Keratinocyte (primary cell): ENCODE data around the gene EVI5L. TPM values are rescaled to one million over a fixed set of nuclear protein-coding genes. Genes with fewer than 3 reads are reported as not detected.

ENCODE experiments used
- DNase-seq: peaks from one replicate; pipeline ENCODE4 v3.0.0-alpha.2; 2011; ENCODE audit warnings: low read depth, missing footprints, low spot score
- FAIRE-seq: peaks from 2 replicates; lab custom pipeline; 2011; peaks lifted over from hg19 to GRCh38; lab: Jason Lieb, UNC
- H2AFZ ChIP-seq: 2 replicates; pipeline ENCODE4 v1.6.0; 2012; ENCODE audit warnings: low read length, control low read depth, inconsistent platforms; ENCODE audit not compliant: control insufficient read depth
- H3K27ac ChIP-seq: 2 replicates; pipeline ENCODE4 v1.5.1; 2011; ENCODE audit warnings: low read length; ENCODE audit not compliant: control insufficient read depth, insufficient read depth
- H3K27me3 ChIP-seq: 3 replicates; pipeline ENCODE4 v1.6.0; 2011; ENCODE audit warnings: low read length; ENCODE audit not compliant: control insufficient read depth, insufficient read depth; ENCODE audit errors: extremely low read depth
- H3K36me3 ChIP-seq, 2 experiments: 2 replicates in 1 of 2; 3 replicates in 1 of 2; pipeline ENCODE4 v1.5.1; 2011; ENCODE audit warnings: low read length in 2 of 2, mild to moderate bottlenecking in 1 of 2; ENCODE audit not compliant: control insufficient read depth in 2 of 2, insufficient read depth in 2 of 2; ENCODE audit errors: extremely low read depth in 1 of 2
- H3K4me1 ChIP-seq: 3 replicates; pipeline ENCODE4 v1.5.1; 2011; ENCODE audit warnings: low read length; ENCODE audit not compliant: control insufficient read depth, insufficient read depth; ENCODE audit errors: extremely low read depth
- H3K4me2 ChIP-seq: 3 replicates; pipeline ENCODE4 v1.6.0; 2011; ENCODE audit warnings: low read depth, low read length; ENCODE audit not compliant: control insufficient read depth, insufficient read depth; ENCODE audit errors: extremely low read depth
- H3K4me3 ChIP-seq, 3 experiments: fragments of 200-600 bp in 1 of 3; sonication (generic) in 1 of 3; 2 replicates in 2 of 3; 3 replicates in 1 of 3; pipeline ENCODE4 v1.5.1; 2011 to 2016; ENCODE audit warnings: low read length in 3 of 3, mild to moderate bottlenecking in 3 of 3, control low read depth in 2 of 3, inconsistent platforms in 1 of 3, low read depth in 1 of 3, mixed read lengths in 1 of 3, mixed run types in 1 of 3, moderate library complexity in 1 of 3; ENCODE audit not compliant: control insufficient read depth in 2 of 3, insufficient read depth in 2 of 3; ENCODE audit errors: extremely low read depth in 1 of 3
- H3K79me2 ChIP-seq: 2 replicates; pipeline ENCODE4 v1.6.0; 2012; ENCODE audit warnings: low read length; ENCODE audit not compliant: control insufficient read depth, insufficient read depth
- H3K9ac ChIP-seq: 3 replicates; pipeline ENCODE4 v1.6.0; 2011; ENCODE audit warnings: low read length; ENCODE audit not compliant: control insufficient read depth, insufficient read depth; ENCODE audit errors: extremely low read depth
- H3K9me1 ChIP-seq: 3 replicates; pipeline ENCODE4 v1.6.0; 2011; ENCODE audit warnings: low read length; ENCODE audit not compliant: control insufficient read depth, insufficient read depth; ENCODE audit errors: extremely low read depth
- H3K9me3 ChIP-seq: 2 replicates; pipeline ENCODE4 v1.5.1; 2012; ENCODE audit warnings: low read depth, low read length; ENCODE audit not compliant: control insufficient read depth
- H4K20me1 ChIP-seq: 3 replicates; pipeline ENCODE4 v1.6.0; 2011; ENCODE audit warnings: low read length; ENCODE audit not compliant: control insufficient read depth, insufficient read depth; ENCODE audit errors: extremely low read depth
- CTCF ChIP-seq, 3 experiments: IDR thresholded peaks in 1 of 3; conservative IDR thresholded peaks in 1 of 3; optimal IDR thresholded peaks in 1 of 3; 2 replicates in 2 of 3; 3 replicates in 1 of 3; pipeline versions ENCODE3 to v1.5.1; 2011; ENCODE audit warnings: low read length in 3 of 3, mild to moderate bottlenecking in 3 of 3, moderate library complexity in 2 of 3, control low read depth in 1 of 3, inconsistent platforms in 1 of 3; ENCODE audit not compliant: insufficient read depth in 2 of 3; ENCODE audit errors: extremely low read depth in 1 of 3
- EZH2 ChIP-seq: IDR thresholded peaks from one replicate; pipeline ENCODE4 v1.6.1; 2012; ENCODE audit warnings: inconsistent platforms, mild to moderate bottlenecking, low read length, moderate library complexity
- dilution Hi-C: fragments of 300-500 bp; cut with MboI; formaldehyde crosslinking; loops from one replicate; pipeline ENCODE4 v1.7.0; 2020; ENCODE audit warnings: low sequenced_read_pairs; ENCODE audit not compliant: extremely low pct_ligation_motif_present
- polyA plus RNA-seq, 5 experiments: library from polyadenylated mRNA; depleted of rRNA in 3 of 5; stranded (reverse) in 3 of 5; stranded (forward) in 1 of 5; unstranded in 1 of 5; fragments of >200 nt; gene quantifications; 1 replicate in 1 of 5; 2 replicates in 3 of 5; 3 replicates in 1 of 5; pipeline versions ENCODE4 v1.2.1 to v1.2.3, GENCODE V29; 2011 to 2012; ENCODE audit warnings: missing spikeins in 2 of 5, low read depth in 1 of 5, low replicate concordance in 1 of 5

EVI5L gene
- polyA plus RNA-seq, 1 donor (not counting 4 experiments of a cell fraction or from before 2014, with no cell fraction given), result 7.5 TPM

GRCh38 chr19:7817801-7818200 is 12.2 kb upstream of the EVI5L start:
- dilution Hi-C loops, result no loop called here
- H2AFZ ChIP-seq, result no peak overlapping the region
- no peak overlapping the region for H3K9ac ChIP-seq
- no peaks in the 10 kb centered on the region for H4K20me1 ChIP-seq
- no peak for FAIRE-seq
- no peak for TF ChIP-seq CTCF (optimal IDR thresholded peaks at IDR 0.05 in 1 of 3, IDR thresholded peaks at IDR 0.05 in 1 of 3, conservative IDR thresholded peaks at IDR 0.05 in 1 of 3; ENCODE audit: extremely low read depth in 1 of 3, insufficient read depth in 2 of 3, low read length in 3 of 3)
- TF ChIP-seq EZH2, result no peak
- H3K4me3 ChIP-seq, result no peak overlapping the region
- H3K4me1 ChIP-seq, result peaks cover 7% of the 10 kb centered on the region
- H3K27ac ChIP-seq, result no peak overlapping the region
- H3K9me1 ChIP-seq, result no peaks in the 10 kb centered on the region
- H3K79me2 ChIP-seq, result no peaks in the 10 kb centered on the region
- peaks cover 2% of the 10 kb centered on the region for H3K9me3 ChIP-seq
- DNase-seq, result no peak
- H3K4me2 ChIP-seq, result no peak overlapping the region
- no peaks in the 10 kb centered on the region for H3K27me3 ChIP-seq
- no peaks in the 10 kb centered on the region for H3K36me3 ChIP-seq

- no peak overlapping the region for H2AFZ ChIP-seq
Observed at GRCh38 chr19:7818806-7819205, 11.2 kb upstream of the EVI5L start.

More at GRCh38 chr19:7818806-7819205, 11.2 kb upstream of the EVI5L start:
- no peak for TF ChIP-seq CTCF (optimal IDR thresholded peaks at IDR 0.05 in 1 of 3, IDR thresholded peaks at IDR 0.05 in 1 of 3, conservative IDR thresholded peaks at IDR 0.05 in 1 of 3; ENCODE audit: extremely low read depth in 1 of 3, insufficient read depth in 2 of 3, low read length in 3 of 3)
- TF ChIP-seq EZH2, result no peak
- Histone ChIP-seq H3K4me1 (peaks cover 7% of the 10 kb centered on the region), H3K9ac (no peak overlapping the region), H3K27me3 (no peaks in the 10 kb centered on the region), H3K9me1 (no peaks in the 10 kb centered on the region), H3K36me3 (no peaks in the 10 kb centered on the region), H3K4me2 (no peak overlapping the region), H4K20me1 (no peaks in the 10 kb centered on the region), H3K4me3 (no peak overlapping the region), H3K27ac (no peak overlapping the region), H3K79me2 (no peaks in the 10 kb centered on the region), H3K9me3 (peaks cover 2% of the 10 kb centered on the region)
- FAIRE-seq (no peak), DNase-seq (no peak)
- dilution Hi-C loops, result no loop called here
